ENCODE data around the gene QRFP.

- TF ChIP-seq CTCF (IDR thresholded peaks at IDR 0.05) (no peak), POLR2A (IDR thresholded peaks at IDR 0.05) (no peak)
Measured at GRCh38 chr9:130900701-130901497, 4.3 kb upstream of the QRFP start.
